Nephron (organoid): Measurements from ENCODE around the gene CTSZ.
A peak's percentile ranks its signal among the peaks of the same experiment; 100 is the strongest.

Source experiments
- H3K27ac Mint-ChIP-seq, 3 experiments: 2 replicates each; pipeline ENCODE4 v1.8.0; 2020; ENCODE audit warnings: mixed read lengths in 3 of 3, mild to moderate bottlenecking in 2 of 3, moderate library complexity in 1 of 3
- H3K27me3 Mint-ChIP-seq: 2 replicates; pipeline ENCODE4 v1.8.0; 2021; ENCODE audit warnings: low read depth, mild to moderate bottlenecking, moderate library complexity, mixed read lengths
- H3K36me3 Mint-ChIP-seq: 2 replicates; pipeline ENCODE4 v1.8.0; 2020; ENCODE audit warnings: low read depth, mixed read lengths
- H3K4me1 Mint-ChIP-seq: 2 replicates; pipeline ENCODE4 v1.8.0; 2020; ENCODE audit warnings: mixed read lengths
- H3K4me3 Mint-ChIP-seq, 3 experiments: 2 replicates each; pipeline ENCODE4 v1.8.0; 2020; ENCODE audit warnings: mild to moderate bottlenecking in 3 of 3, mixed read lengths in 3 of 3, moderate library complexity in 2 of 3
- H3K9me3 Mint-ChIP-seq: 2 replicates; pipeline ENCODE4 v1.8.0; 2020; ENCODE audit warnings: mixed read lengths
- TF ChIP-seq, protein P1 (sequence below), 3 experiments: fragments of 200-600 bp; sonication (generic); IDR thresholded peaks; one replicate each; pipeline ENCODE4 v1.5.0; 2021; ENCODE audit warnings: antibody characterized with exemption in 3 of 3; ENCODE audit not compliant: unreplicated experiment in 3 of 3

The CTSZ gene

DNA sequence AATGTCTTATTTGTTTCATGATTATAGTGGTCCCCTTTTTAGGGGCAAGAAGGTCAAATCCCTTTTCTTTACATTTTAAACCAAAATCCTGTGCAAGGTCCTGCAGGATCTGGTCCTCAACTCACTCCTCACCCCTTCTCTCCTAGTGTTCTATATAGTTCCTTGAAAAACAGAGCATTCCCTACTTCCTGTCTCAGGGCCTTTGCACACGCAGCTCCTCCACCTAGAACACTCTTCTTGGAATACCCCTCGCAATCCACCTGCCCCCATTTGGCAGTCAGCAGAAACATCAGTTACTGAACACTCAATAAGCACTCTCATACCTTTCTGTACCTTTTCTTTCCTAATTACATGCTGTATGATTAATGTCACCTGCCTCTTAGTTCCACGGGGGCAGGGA is 28.3 kb upstream of the CTSZ start:
- Mint-ChIP-seq H3K27ac (no peak overlapping the region), H3K36me3 (peaks cover 49% of the 10 kb centered on the region), H3K4me3 (peak overlapping the region in 2 of 3 experiments; percentile 9 to 44), H3K27me3 (no peaks in the 10 kb centered on the region), H3K9me3 (no peaks in the 10 kb centered on the region), H3K4me1 (peaks cover 38% of the 10 kb centered on the region)
- TF ChIP-seq, protein P1, sequence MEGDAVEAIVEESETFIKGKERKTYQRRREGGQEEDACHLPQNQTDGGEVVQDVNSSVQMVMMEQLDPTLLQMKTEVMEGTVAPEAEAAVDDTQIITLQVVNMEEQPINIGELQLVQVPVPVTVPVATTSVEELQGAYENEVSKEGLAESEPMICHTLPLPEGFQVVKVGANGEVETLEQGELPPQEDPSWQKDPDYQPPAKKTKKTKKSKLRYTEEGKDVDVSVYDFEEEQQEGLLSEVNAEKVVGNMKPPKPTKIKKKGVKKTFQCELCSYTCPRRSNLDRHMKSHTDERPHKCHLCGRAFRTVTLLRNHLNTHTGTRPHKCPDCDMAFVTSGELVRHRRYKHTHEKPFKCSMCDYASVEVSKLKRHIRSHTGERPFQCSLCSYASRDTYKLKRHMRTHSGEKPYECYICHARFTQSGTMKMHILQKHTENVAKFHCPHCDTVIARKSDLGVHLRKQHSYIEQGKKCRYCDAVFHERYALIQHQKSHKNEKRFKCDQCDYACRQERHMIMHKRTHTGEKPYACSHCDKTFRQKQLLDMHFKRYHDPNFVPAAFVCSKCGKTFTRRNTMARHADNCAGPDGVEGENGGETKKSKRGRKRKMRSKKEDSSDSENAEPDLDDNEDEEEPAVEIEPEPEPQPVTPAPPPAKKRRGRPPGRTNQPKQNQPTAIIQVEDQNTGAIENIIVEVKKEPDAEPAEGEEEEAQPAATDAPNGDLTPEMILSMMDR (IDR thresholded peaks at IDR 0.05; ENCODE audit: unreplicated experiment in 3 of 3), result no peak

DNA sequence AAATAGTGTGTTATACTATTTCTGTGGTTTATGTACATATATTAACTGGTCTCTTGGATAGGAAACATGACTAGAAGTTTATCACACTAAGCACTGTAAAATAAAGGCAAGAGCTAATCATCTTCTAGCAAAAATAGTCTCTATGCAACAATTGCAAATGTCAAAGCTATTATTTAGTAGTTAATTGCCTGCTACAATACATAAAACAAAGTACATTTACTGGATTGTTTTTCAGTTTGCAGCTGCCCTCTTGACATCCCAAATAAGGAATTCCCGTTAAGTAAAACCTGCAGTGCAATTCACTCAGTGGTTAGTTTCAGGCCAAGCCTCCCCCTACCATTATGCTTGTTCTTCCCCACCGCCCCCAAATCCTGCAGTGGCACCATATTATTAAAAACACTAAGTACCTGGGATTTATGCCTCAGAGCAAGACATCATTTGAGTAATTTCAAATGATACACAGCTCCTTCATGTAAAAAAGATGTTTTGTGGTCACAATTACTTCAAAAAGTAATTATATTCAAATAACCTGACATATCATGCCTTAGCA is 26.6 kb upstream of the CTSZ start:
- peaks cover 57% of the 10 kb centered on the region for H3K36me3 Mint-ChIP-seq
- peaks cover 38% of the 10 kb centered on the region for H3K4me1 Mint-ChIP-seq
- no peaks in the 10 kb centered on the region for H3K27me3 Mint-ChIP-seq
- peak overlapping the region; percentile 70 to 80 (median 73) for H3K4me3 Mint-ChIP-seq
- no peaks in the 10 kb centered on the region for H3K9me3 Mint-ChIP-seq
- peak overlapping the region in 2 of 3 experiments; percentile 37 to 41 for H3K27ac Mint-ChIP-seq
- TF ChIP-seq, protein P1 (IDR thresholded peaks at IDR 0.05; ENCODE audit: unreplicated experiment in 3 of 3), result no peak

DNA sequence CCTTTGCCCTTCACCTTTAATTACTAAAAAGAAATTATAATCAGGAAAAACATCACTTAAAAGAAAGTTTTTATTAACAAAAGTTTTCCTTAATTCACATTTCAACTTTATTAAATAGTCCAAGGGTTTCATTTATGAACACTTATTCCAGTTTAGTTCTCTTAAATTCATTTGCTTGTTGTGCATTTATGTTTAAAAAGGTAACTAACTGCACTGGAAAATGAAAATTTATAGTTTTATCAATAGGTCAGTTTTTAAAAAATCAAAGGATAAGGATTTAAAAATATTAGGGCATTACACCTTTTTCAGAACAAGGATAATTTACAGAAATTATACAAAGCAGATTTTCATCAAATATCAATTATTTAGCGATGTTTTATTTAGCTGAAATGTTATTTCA is 26.0 kb upstream of the CTSZ start:
- peak overlapping the region; percentile 89 to 95 (median 92) for H3K4me3 Mint-ChIP-seq
- TF ChIP-seq, protein P1 (IDR thresholded peaks at IDR 0.05; ENCODE audit: unreplicated experiment in 3 of 3), result no peak
- peaks cover 59% of the 10 kb centered on the region for H3K36me3 Mint-ChIP-seq
- H3K9me3 Mint-ChIP-seq, result no peaks in the 10 kb centered on the region
- peak overlapping the region; percentile 79 to 94 (median 93) for H3K27ac Mint-ChIP-seq
- H3K27me3 Mint-ChIP-seq, result no peaks in the 10 kb centered on the region
- H3K4me1 Mint-ChIP-seq, result peaks cover 43% of the 10 kb centered on the region

DNA sequence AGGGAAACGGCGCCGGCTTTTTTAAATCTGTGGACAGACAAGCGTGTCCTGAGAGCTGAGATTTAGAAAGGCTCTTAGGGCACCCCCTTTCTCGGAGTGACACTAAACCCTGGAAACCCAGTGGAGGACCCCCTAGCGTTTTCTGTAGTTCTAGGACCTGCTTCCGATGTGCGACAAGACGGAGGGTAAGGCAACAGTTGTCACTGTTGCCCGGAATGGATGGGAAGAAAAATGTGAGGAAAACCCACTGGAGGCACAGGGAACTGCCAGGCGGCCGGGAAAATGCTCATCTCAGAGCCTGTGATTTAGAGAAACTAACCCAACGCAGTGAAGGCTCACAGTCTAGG is 25.6 kb upstream of the CTSZ start:
- H3K4me1 Mint-ChIP-seq, result peaks cover 47% of the 10 kb centered on the region
- peak overlapping the region; percentile 79 to 94 (median 93) for H3K27ac Mint-ChIP-seq
- TF ChIP-seq, protein P1 (IDR thresholded peaks at IDR 0.05; ENCODE audit: unreplicated experiment in 3 of 3), result peak in 2 of 3 experiments; percentile 33 to 39
- no peaks in the 10 kb centered on the region for H3K9me3 Mint-ChIP-seq
- peaks cover 58% of the 10 kb centered on the region for H3K36me3 Mint-ChIP-seq
- H3K4me3 Mint-ChIP-seq, result peak overlapping the region; percentile 89 to 95 (median 92)
- H3K27me3 Mint-ChIP-seq, result no peaks in the 10 kb centered on the region

DNA sequence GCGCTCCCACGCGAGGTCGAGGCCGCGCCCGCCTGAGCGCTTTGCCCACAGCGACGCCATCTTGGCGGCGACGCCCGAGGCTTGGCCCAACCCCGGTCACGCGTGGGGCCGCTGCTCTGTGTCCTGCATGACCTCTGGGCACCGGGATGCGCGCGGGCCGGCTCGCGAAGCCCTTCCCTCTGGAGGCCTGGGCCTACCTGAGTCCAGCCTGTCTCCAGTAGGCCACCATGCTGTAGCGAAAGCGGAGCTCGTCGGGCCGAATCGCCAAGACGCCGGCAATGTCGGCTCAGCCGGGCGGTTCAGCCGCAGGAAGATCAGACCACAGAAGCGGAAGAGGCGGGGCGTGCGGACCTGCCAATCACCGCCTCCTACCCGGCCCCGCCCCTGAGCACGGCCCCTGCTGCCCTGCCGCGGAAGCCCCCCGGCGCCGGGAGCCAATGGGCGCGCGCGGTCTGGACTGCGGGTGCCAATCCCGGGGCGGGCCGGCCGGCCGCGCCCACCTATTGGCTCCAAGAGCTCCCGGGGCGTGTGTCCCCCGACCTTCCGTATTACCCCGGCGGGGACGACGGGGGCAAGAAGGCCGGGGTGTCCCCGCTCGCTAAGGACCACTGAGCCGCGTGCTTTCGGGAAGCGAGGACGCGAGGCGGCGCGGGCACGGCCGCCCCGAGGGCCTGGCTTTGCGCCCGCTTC is 25.1 kb upstream of the CTSZ start, which contains the start of gene ATP5F1E:
Gene ATP5F1E (minus strand): TSS at position 313 of the 690 bp plus-strand sequence. CDS start 84 bp downstream, at position 229.
- TF ChIP-seq, protein P1 (IDR thresholded peaks at IDR 0.05; ENCODE audit: unreplicated experiment in 3 of 3), result no peak
- H3K4me3 Mint-ChIP-seq, result peak within 1 kb of the TSS; percentile 89 to 97 (median 95)

More for the DNA sequence above, 25.1 kb upstream of the CTSZ start, which contains the start of gene ATP5F1E:
- no peaks in the 10 kb centered on the region for H3K9me3 Mint-ChIP-seq
- peaks cover 53% of the 10 kb centered on the region for H3K4me1 Mint-ChIP-seq
- H3K36me3 Mint-ChIP-seq, result peaks cover 58% of the 10 kb centered on the region
- H3K27ac Mint-ChIP-seq, result peak within 1 kb of the TSS; percentile 79 to 94 (median 93)
- no peaks in the 10 kb centered on the region for H3K27me3 Mint-ChIP-seq
